ENCODE results near the gene KRT81. TPM values are rescaled to one million over a fixed set of nuclear protein-coding genes. Genes with fewer than 3 reads are reported as not detected.
A peak's percentile ranks its signal among the peaks of the same experiment; 100 is the strongest.

KRT81 gene
- total and polyA plus RNA-seq, 2 experiments from 2014 or later, result not detected

- no peak for DNase-seq (ENCODE audit: low read depth in 1 of 2, low spot score in 1 of 2)
- Histone ChIP-seq H3K4me3 (no peak overlapping the region), H3K9me3 (ENCODE audit: low read depth) (no peaks in the 10 kb centered on the region), H3K4me1 (ENCODE audit: low read depth) (no peaks in the 10 kb centered on the region), H3K36me3 (no peaks in the 10 kb centered on the region), H3K27ac (no peak overlapping the region), H3K27me3 (peaks cover 59% of the 10 kb centered on the region)
- TF ChIP-seq, protein P1, sequence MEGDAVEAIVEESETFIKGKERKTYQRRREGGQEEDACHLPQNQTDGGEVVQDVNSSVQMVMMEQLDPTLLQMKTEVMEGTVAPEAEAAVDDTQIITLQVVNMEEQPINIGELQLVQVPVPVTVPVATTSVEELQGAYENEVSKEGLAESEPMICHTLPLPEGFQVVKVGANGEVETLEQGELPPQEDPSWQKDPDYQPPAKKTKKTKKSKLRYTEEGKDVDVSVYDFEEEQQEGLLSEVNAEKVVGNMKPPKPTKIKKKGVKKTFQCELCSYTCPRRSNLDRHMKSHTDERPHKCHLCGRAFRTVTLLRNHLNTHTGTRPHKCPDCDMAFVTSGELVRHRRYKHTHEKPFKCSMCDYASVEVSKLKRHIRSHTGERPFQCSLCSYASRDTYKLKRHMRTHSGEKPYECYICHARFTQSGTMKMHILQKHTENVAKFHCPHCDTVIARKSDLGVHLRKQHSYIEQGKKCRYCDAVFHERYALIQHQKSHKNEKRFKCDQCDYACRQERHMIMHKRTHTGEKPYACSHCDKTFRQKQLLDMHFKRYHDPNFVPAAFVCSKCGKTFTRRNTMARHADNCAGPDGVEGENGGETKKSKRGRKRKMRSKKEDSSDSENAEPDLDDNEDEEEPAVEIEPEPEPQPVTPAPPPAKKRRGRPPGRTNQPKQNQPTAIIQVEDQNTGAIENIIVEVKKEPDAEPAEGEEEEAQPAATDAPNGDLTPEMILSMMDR (IDR thresholded peaks at IDR 0.05; ENCODE audit: low read depth, low read length), result no peak
Measured at GRCh38 chr12:52327830-52328500, 36.6 kb upstream of the KRT81 start.

GRCh38 chr12:52327052-52327829, 35.9 kb upstream of the KRT81 start:
- Histone ChIP-seq H3K36me3 (no peaks in the 10 kb centered on the region), H3K4me1 (ENCODE audit: low read depth) (no peaks in the 10 kb centered on the region)
- TF ChIP-seq, protein P1 (IDR thresholded peaks at IDR 0.05; ENCODE audit: low read depth, low read length), result peak; percentile 87

GRCh38 chr12:52324153-52324444, 32.8 kb upstream of the KRT81 start:
- H3K27ac ChIP-seq, result no peak overlapping the region
- DNase-seq (ENCODE audit: low read depth in 1 of 2, low spot score in 1 of 2), result no peak
- H3K4me1 ChIP-seq (ENCODE audit: low read depth), result no peaks in the 10 kb centered on the region
- H3K4me3 ChIP-seq, result no peak overlapping the region
- H3K27me3 ChIP-seq, result peaks cover 80% of the 10 kb centered on the region
- no peaks in the 10 kb centered on the region for H3K36me3 ChIP-seq
- no peaks in the 10 kb centered on the region for H3K9me3 ChIP-seq (ENCODE audit: low read depth)
- TF ChIP-seq, protein P1 (IDR thresholded peaks at IDR 0.05; ENCODE audit: low read depth, low read length), result no peak

More at GRCh38 chr12:52327052-52327829, 35.9 kb upstream of the KRT81 start:
- no peak overlapping the region for H3K4me3 ChIP-seq
- no peak overlapping the region for H3K27ac ChIP-seq
- no peaks in the 10 kb centered on the region for H3K9me3 ChIP-seq (ENCODE audit: low read depth)
- peaks cover 64% of the 10 kb centered on the region for H3K27me3 ChIP-seq
- peak; percentile 29 to 92 for DNase-seq (ENCODE audit: low read depth in 1 of 2, low spot score in 1 of 2)

DNA sequence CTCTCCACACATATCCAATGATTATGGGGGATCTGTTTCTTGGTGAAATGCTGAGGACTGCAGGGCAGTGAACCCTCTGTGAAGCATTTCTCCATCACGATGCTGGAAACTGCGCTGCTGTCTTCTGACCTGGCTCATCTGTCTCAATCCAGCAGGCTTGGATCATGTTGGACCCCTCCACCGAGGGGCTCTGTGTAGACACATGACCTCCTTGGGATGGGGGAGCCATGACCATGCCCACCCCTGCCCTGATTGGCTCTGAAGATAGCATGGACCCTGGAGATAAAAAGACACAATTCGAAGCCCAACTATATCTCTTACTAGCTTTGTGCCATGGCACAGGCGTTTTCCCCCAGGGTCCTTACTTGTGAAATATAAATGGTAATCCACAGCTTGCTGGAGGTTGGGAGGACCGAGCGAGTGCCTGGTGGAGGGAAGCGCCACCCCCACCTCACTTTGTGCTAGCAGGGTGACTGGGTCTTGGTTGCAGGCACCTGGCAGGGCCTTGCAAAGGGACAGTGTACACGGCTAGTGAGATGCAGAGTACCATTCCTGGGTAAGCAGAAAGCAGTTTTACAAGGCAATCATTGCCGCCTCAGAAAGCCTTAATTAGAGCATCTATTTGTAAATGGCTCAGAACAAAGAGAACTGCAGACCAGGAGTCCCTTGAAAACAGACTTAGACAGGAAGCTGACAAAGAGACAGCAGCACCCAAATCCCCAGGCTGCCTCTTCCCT, 32.2 kb upstream of the KRT81 start:
- Histone ChIP-seq H3K4me3 (no peak overlapping the region), H3K36me3 (no peaks in the 10 kb centered on the region), H3K4me1 (ENCODE audit: low read depth) (no peaks in the 10 kb centered on the region), H3K9me3 (ENCODE audit: low read depth) (no peaks in the 10 kb centered on the region), H3K27me3 (peaks cover 86% of the 10 kb centered on the region), H3K27ac (no peak overlapping the region)
- TF ChIP-seq, protein P1 (IDR thresholded peaks at IDR 0.05; ENCODE audit: low read depth, low read length), result no peak
- no peak for DNase-seq (ENCODE audit: low read depth in 1 of 2, low spot score in 1 of 2)

DNA sequence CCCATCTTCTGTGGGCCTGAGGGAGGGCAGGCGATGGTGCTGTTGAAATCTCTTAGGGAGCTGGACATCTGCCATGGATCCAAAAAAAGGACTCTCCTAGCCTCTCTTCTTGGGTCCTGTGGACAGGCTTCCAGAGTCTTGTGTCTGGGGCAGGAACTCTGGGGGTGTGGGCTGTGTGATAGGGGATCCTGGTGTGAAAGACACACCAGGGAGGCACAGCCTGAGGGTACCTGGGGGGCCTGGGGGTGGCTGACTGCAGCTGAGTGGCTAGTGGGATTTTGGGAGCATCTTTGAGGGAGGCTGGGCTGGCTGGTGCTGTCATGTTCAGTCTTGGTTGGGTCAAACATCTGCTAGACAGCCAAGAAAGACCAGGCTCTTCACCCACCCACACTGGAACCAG, 31.7 kb upstream of the KRT81 start:
- Histone ChIP-seq H3K36me3 (no peaks in the 10 kb centered on the region), H3K4me1 (ENCODE audit: low read depth) (no peaks in the 10 kb centered on the region), H3K4me3 (no peak overlapping the region), H3K9me3 (ENCODE audit: low read depth) (no peaks in the 10 kb centered on the region), H3K27me3 (peaks cover 87% of the 10 kb centered on the region), H3K27ac (no peak overlapping the region)
- DNase-seq (ENCODE audit: low read depth in 1 of 2, low spot score in 1 of 2), result no peak
- TF ChIP-seq, protein P1 (IDR thresholded peaks at IDR 0.05; ENCODE audit: low read depth, low read length), result no peak

Data from cardiac muscle cell (in vitro differentiated cells and primary cell).